GM10248 (cell line): ENCODE results near the gene NFKBIZ.

Experiments
- CTCF ChIA-PET: fragments of 300-600 bp; sonication (Branson Sonifier 250); formaldehyde crosslinking; extraction: SDS; loops from one replicate; lab custom pipeline; 2021; ENCODE audit warnings: antibody characterized with exemption; lab: Yijun Ruan, JAX
- POLR2A ChIA-PET: fragments of 350-650 bp; sonication (Branson Sonifier 250); formaldehyde crosslinking; extraction: SDS; loops from one replicate; lab custom pipeline; 2020; ENCODE audit warnings: antibody characterized with exemption; lab: Yijun Ruan, JAX
- DNase-seq: peaks from one replicate; pipeline ENCODE4 v3.0.0; 2012; ENCODE audit errors: extremely low spot score
- CTCF ChIP-seq: IDR thresholded peaks from 2 replicates; pipeline ENCODE4 v1.5.1; 2012; ENCODE audit warnings: mild to moderate bottlenecking, low read depth; ENCODE audit errors: extremely low read depth, missing control alignments, control extremely low read depth

NFKBIZ gene

GRCh38 chr3:101836160-101836559, 13.2 kb upstream of the NFKBIZ start:
- CTCF ChIA-PET: interaction anchor here (0.8 to 3.0 kb wide), 6 partner anchors 17 to 393 kb away, joined by 3 to 7 read pairs (median 4); no protein-coding TSS in a partner anchor
- TF ChIP-seq CTCF: no peak
- no peak for DNase-seq
- POLR2A ChIA-PET: interaction anchor here (1.0 to 5.8 kb wide), 2 partner anchors 8 to 13 kb away, joined by 5 to 42 read pairs; partner anchors contain the start of gene NFKBIZ

- DNase-seq: no peak
- TF ChIP-seq CTCF: no peak
- ChIA-PET POLR2A (interaction anchor here (1.0 to 5.8 kb wide), 2 partner anchors 9 to 12 kb away, joined by 5 to 42 read pairs; partner anchors contain the start of gene NFKBIZ), CTCF (interaction anchor here (1.0 to 2.7 kb wide), 4 partner anchors 13 to 392 kb away, joined by 4 to 6 read pairs (median 4); partner anchors contain the start of gene NFKBIZ)
Measured at GRCh38 chr3:101836652-101837598, 12.4 kb upstream of the NFKBIZ start.

- ChIA-PET CTCF (interaction anchor here (0.8 to 2.7 kb wide), 9 partner anchors 10 to 391 kb away, joined by 3 to 6 read pairs (median 4); partner anchors contain the start of gene NFKBIZ), POLR2A (interaction anchor here (0.6 to 5.8 kb wide), 3 partner anchors 11 to 32 kb away, joined by 3 to 42 read pairs (median 4); partner anchors contain the start of gene NFKBIZ)
- DNase-seq: no peak
- no peak for TF ChIP-seq CTCF
Measured at GRCh38 chr3:101838691-101839090, 10.6 kb upstream of the NFKBIZ start.

- ChIA-PET POLR2A (interaction anchor here (5.8 kb wide), 1 partner anchor 9 kb away, joined by 42 read pairs; the partner anchor contains the start of gene NFKBIZ), CTCF (interaction anchor here (1.1 to 1.6 kb wide), 2 partner anchors 12 to 389 kb away, joined by 4 to 5 read pairs; no protein-coding TSS in a partner anchor)
- TF ChIP-seq CTCF: no peak
Measured at GRCh38 chr3:101840066-101840465, 9.2 kb upstream of the NFKBIZ start.

GRCh38 chr3:101842245-101842934, 6.9 kb upstream of the NFKBIZ start:
- ChIA-PET CTCF (interaction anchor here (0.8 to 2.2 kb wide), 10 partner anchors 9 to 387 kb away, joined by 3 to 14 read pairs (median 4); no protein-coding TSS in a partner anchor), POLR2A (interaction anchor here (0.5 to 0.6 kb wide), 2 partner anchors 16 to 164 kb away, joined by 3 to 4 read pairs; no protein-coding TSS in a partner anchor)
- TF ChIP-seq CTCF: no peak
- no peak for DNase-seq

More at GRCh38 chr3:101840066-101840465, 9.2 kb upstream of the NFKBIZ start:
- no peak for DNase-seq
